Right kidney (tissue), 1 donor: ENCODE data around the gene PLEKHA6.

Experiments used
- DNase-seq: peaks from one replicate; pipeline ENCODE4 v3.0.0-alpha.2; 2016

Gene PLEKHA6

GRCh38 chr1:204262506-204263253, 97.0 kb downstream of the PLEKHA6 start:
- DNase-seq, result no peak

GRCh38 chr1:204261746-204262505, 97.8 kb downstream of the PLEKHA6 start:
- no peak for DNase-seq

GRCh38 chr1:204261266-204261665, 98.5 kb downstream of the PLEKHA6 start:
- no peak for DNase-seq

GRCh38 chr1:204260601-204261197, 99.0 kb downstream of the PLEKHA6 start:
- DNase-seq, result no peak

- DNase-seq, result no peak
These were observed 99.9 kb downstream of the PLEKHA6 start for GRCh38 chr1:204259782-204260181.

- no peak for DNase-seq
These were observed 100.5 kb downstream of the PLEKHA6 start for GRCh38 chr1:204259196-204259595.

- DNase-seq, result no peak
These were observed 101.3 kb downstream of the PLEKHA6 start for GRCh38 chr1:204258213-204259115.

GRCh38 chr1:204257446-204257845, 102.3 kb downstream of the PLEKHA6 start:
- no peak for DNase-seq

GRCh38 chr1:204256531-204256930, 103.2 kb downstream of the PLEKHA6 start:
- no peak for DNase-seq

GRCh38 chr1:204255966-204256365, 103.8 kb downstream of the PLEKHA6 start:
- no peak for DNase-seq

GRCh38 chr1:204255225-204255624, 104.5 kb downstream of the PLEKHA6 start:
- no peak for DNase-seq

- DNase-seq, result no peak
These were observed 105.6 kb downstream of the PLEKHA6 start for GRCh38 chr1:204254031-204254661.

- no peak for DNase-seq
These were observed 107.6 kb downstream of the PLEKHA6 start for GRCh38 chr1:204251926-204252689.

GRCh38 chr1:204251286-204251685, 108.4 kb downstream of the PLEKHA6 start:
- no peak for DNase-seq

GRCh38 chr1:204250428-204251030, 109.2 kb downstream of the PLEKHA6 start:
- no peak for DNase-seq

GRCh38 chr1:204249736-204250427, 109.8 kb downstream of the PLEKHA6 start:
- DNase-seq, result no peak

GRCh38 chr1:204248954-204249353, 110.8 kb downstream of the PLEKHA6 start:
- no peak for DNase-seq

- DNase-seq, result no peak
These were observed 112.9 kb downstream of the PLEKHA6 start for GRCh38 chr1:204246876-204247275.

- DNase-seq, result no peak
These were observed 116.8 kb downstream of the PLEKHA6 start for GRCh38 chr1:204242920-204243319.

- no peak for DNase-seq
These were observed 117.8 kb downstream of the PLEKHA6 start for GRCh38 chr1:204241914-204242313.
